GM19035 (cell line): ENCODE data around the gene PKIG.
A peak's percentile ranks its signal among the peaks of the same experiment; 100 is the strongest.

Experiments
- ATAC-seq: cut with Tn5 transposase; IDR thresholded peaks from one replicate; pipeline ENCODE4 v1.9.1; 2021; ENCODE audit not compliant: unreplicated experiment

The PKIG gene

GRCh38 chr20:44637042-44637441 lies 54.7 kb downstream of the PKIG start:
- no peak for ATAC-seq

- no peak for ATAC-seq
These were observed 55.4 kb downstream of the PKIG start for GRCh38 chr20:44637522-44638372.

GRCh38 chr20:44640522-44640921 lies 58.1 kb downstream of the PKIG start:
- no peak for ATAC-seq

GRCh38 chr20:44641325-44641724 lies 58.9 kb downstream of the PKIG start:
- no peak for ATAC-seq

- ATAC-seq: no peak
These were observed 60.1 kb downstream of the PKIG start for GRCh38 chr20:44642203-44643153.

- ATAC-seq: no peak
These were observed 60.8 kb downstream of the PKIG start for GRCh38 chr20:44643154-44643519.

GRCh38 chr20:44643596-44644229 lies 61.3 kb downstream of the PKIG start:
- no peak for ATAC-seq

GRCh38 chr20:44644230-44644617 lies 61.8 kb downstream of the PKIG start:
- ATAC-seq: no peak

- ATAC-seq: no peak
These were observed 62.3 kb downstream of the PKIG start for GRCh38 chr20:44644667-44645131.

GRCh38 chr20:44646023-44646640 lies 63.8 kb downstream of the PKIG start:
- ATAC-seq: no peak

GRCh38 chr20:44646641-44647274 lies 64.4 kb downstream of the PKIG start:
- ATAC-seq: peak; percentile 56

- ATAC-seq: no peak
These were observed 65.7 kb downstream of the PKIG start for GRCh38 chr20:44648068-44648467.

GRCh38 chr20:44648579-44648978 lies 66.2 kb downstream of the PKIG start:
- ATAC-seq: no peak

GRCh38 chr20:44649126-44649525 lies 66.7 kb downstream of the PKIG start:
- no peak for ATAC-seq

- ATAC-seq: no peak
These were observed 67.6 kb downstream of the PKIG start for GRCh38 chr20:44649976-44650375.

- ATAC-seq: no peak
These were observed 68.5 kb downstream of the PKIG start for GRCh38 chr20:44650771-44651433.

- no peak for ATAC-seq
These were observed 69.0 kb downstream of the PKIG start for GRCh38 chr20:44651434-44651683.

- ATAC-seq: no peak
These were observed 69.5 kb downstream of the PKIG start, which contains the start of gene ADA for GRCh38 chr20:44651684-44652423. Gene ADA, minus strand, starts transcription at chr20:44651699. Its CDS starts 92 bp downstream, at chr20:44651607.

- ATAC-seq: no peak
These were observed 71.2 kb downstream of the PKIG start for GRCh38 chr20:44653546-44653945.
